Measurements from ENCODE around the gene CHFR.
A peak's percentile ranks its signal among the peaks of the same experiment; 100 is the strongest.
"Not testable (repeated sequence)": the region's sequence is repeated elsewhere in the genome, so short reads cannot be mapped to it uniquely, and the experiment has no call there.

The CHFR gene

GRCh38 chr12:132873724-132874123 is 13.7 kb downstream of the CHFR start:
- peak; percentile 43 for DNase-seq

- DNase-seq: peak; percentile 36
These were observed 14.4 kb downstream of the CHFR start for GRCh38 chr12:132872975-132873421.

GRCh38 chr12:132872073-132872855 is 15.1 kb downstream of the CHFR start:
- DNase-seq: no peak

GRCh38 chr12:132869551-132869950 is 17.9 kb downstream of the CHFR start:
- no peak for DNase-seq

- no peak for DNase-seq
These were observed 21.1 kb downstream of the CHFR start for GRCh38 chr12:132866251-132866828.

GRCh38 chr12:132861558-132861957 is 25.8 kb downstream of the CHFR start:
- DNase-seq: no peak

- no peak for DNase-seq
These were observed 28.6 kb downstream of the CHFR start for GRCh38 chr12:132858718-132859266.

GRCh38 chr12:132857019-132857418 is 30.4 kb downstream of the CHFR start:
- DNase-seq: not testable (repeated sequence)

GRCh38 chr12:132856581-132856980 is 30.8 kb downstream of the CHFR start:
- DNase-seq: no peak

GRCh38 chr12:132855211-132855610 is 32.2 kb downstream of the CHFR start:
- not testable (repeated sequence) for DNase-seq

GRCh38 chr12:132853285-132854092 is 33.9 kb downstream of the CHFR start:
- DNase-seq: no peak

- no peak for DNase-seq
These were observed 34.9 kb downstream of the CHFR start for GRCh38 chr12:132852496-132852895.

GRCh38 chr12:132851465-132851864 is 35.9 kb downstream of the CHFR start:
- DNase-seq: no peak

- no peak for DNase-seq
These were observed 37.1 kb downstream of the CHFR start for GRCh38 chr12:132850291-132850690.

- no peak for DNase-seq
These were observed 38.9 kb downstream of the CHFR start for GRCh38 chr12:132848521-132848920.

- DNase-seq: no peak
These were observed 39.7 kb downstream of the CHFR start for GRCh38 chr12:132847363-132848356.

- DNase-seq: not testable (repeated sequence)
These were observed 42.7 kb downstream of the CHFR start for GRCh38 chr12:132844681-132845080.

GRCh38 chr12:132842449-132843045 is 44.9 kb downstream of the CHFR start:
- no peak for DNase-seq

GRCh38 chr12:132841151-132841550 is 46.3 kb downstream of the CHFR start:
- no peak for DNase-seq

GRCh38 chr12:132840536-132840935 is 46.9 kb downstream of the CHFR start:
- no peak for DNase-seq

- DNase-seq: no peak
These were observed 47.7 kb downstream of the CHFR start for GRCh38 chr12:132839558-132840235.

Measured in stimulated activated CD8-positive, alpha-beta memory T cell treated with anti-CD3 and anti-CD28 coated beads, Interleukin-4, amount 100 ng/mL, for 48 hours (primary cell).